HepG2 (cell line): ENCODE results near the gene MTX1. TPM values are rescaled to one million over a fixed set of nuclear protein-coding genes. Genes with fewer than 3 reads are reported as not detected.

Experiments
- ATAC-seq: fragments of 200-7000 bp; cut with Tn5 transposase; 3 replicates; pipeline ENCODE4 v1.9.1; 2020; ENCODE audit warnings: mild to moderate bottlenecking, moderate library complexity
- BruUV-seq: library from RNA; stranded (reverse); fragments of 400-500 nt; replicated peaks from 2 replicates; lab custom pipeline; 2021; lab: Mats Ljungman, UMichigan
- CTCF ChIA-PET: fragments of 300-600 bp; formaldehyde crosslinking; extraction: SDS; loops from one replicate; lab custom pipeline; 2021; ENCODE audit warnings: low total read pairs, inconsistent platforms, low intra/inter-chr PET ratio; lab: Yijun Ruan, JAX
- POLR2A ChIA-PET: fragments of 350-600 bp; sonication (Branson Sonifier 250); formaldehyde crosslinking; loops from one replicate; lab custom pipeline; 2020; ENCODE audit warnings: antibody characterized with exemption, inconsistent platforms; lab: Yijun Ruan, JAX
- DNase-seq: peaks from one replicate; pipeline ENCODE4 v3.0.0-alpha.2; 2015; ENCODE audit warnings: low spot score
- FAIRE-seq: peaks from 3 replicates; lab custom pipeline; 2011; peaks lifted over from hg19 to GRCh38; lab: Jason Lieb, UNC
- H2AFZ ChIP-seq: one replicate; pipeline ENCODE4 v1.6.1; 2011; ENCODE audit warnings: low read length, inconsistent platforms
- H3K27ac ChIP-seq: fragments of 300-600 bp; 3 replicates; pipeline ENCODE4 v1.8.0; 2011; ENCODE audit warnings: mixed run types, mild to moderate bottlenecking, mixed read lengths, low read length, inconsistent platforms; ENCODE audit not compliant: insufficient read depth; ENCODE audit errors: extremely low read length
- H3K27me3 ChIP-seq, 2 experiments: fragments of 200-600 bp in 1 of 2; 2 replicates in 1 of 2; 3 replicates in 1 of 2; pipeline versions ENCODE4 v1.6.0 to v1.8.0; 2011; ENCODE audit warnings: low read length in 2 of 2, mild to moderate bottlenecking in 2 of 2, moderate library complexity in 2 of 2, inconsistent platforms in 1 of 2; ENCODE audit not compliant: insufficient read depth in 2 of 2, control insufficient read depth in 1 of 2
- H3K36me3 ChIP-seq, 2 experiments: fragments of 200-600 bp in 1 of 2; replicated peaks in 1 of 2; 2 replicates in 1 of 2; 3 replicates in 1 of 2; pipeline versions ENCODE4 v1.5.1 to v1.8.0; 2011; ENCODE audit warnings: low read length in 2 of 2, inconsistent platforms in 1 of 2; ENCODE audit not compliant: insufficient read depth in 2 of 2, control insufficient read depth in 1 of 2
- H3K4me1 ChIP-seq: 2 replicates; pipeline ENCODE4 v1.5.1; 2012; ENCODE audit warnings: low read length, inconsistent platforms; ENCODE audit not compliant: insufficient read depth
- H3K4me2 ChIP-seq: 2 replicates; pipeline ENCODE4 v1.6.0; 2011; ENCODE audit warnings: low read depth, low read length, inconsistent platforms
- H3K4me3 ChIP-seq, 3 experiments: fragments of 200-600 bp in 1 of 3; sonication (generic), shearing (Covaris generic) in 1 of 3; replicated peaks in 1 of 3; 2 replicates each; pipeline ENCODE4 v1.5.1; 2011 to 2016; ENCODE audit warnings: low read length in 3 of 3, inconsistent platforms in 2 of 3, low read depth in 2 of 3, mild to moderate bottlenecking in 2 of 3, control low read depth in 1 of 3, mixed read lengths in 1 of 3; ENCODE audit not compliant: insufficient read depth in 1 of 3
- H3K79me2 ChIP-seq: one replicate; pipeline ENCODE4 v1.6.1; 2011; ENCODE audit warnings: low read length, inconsistent platforms; ENCODE audit not compliant: insufficient read depth
- H3K9ac ChIP-seq: 2 replicates; pipeline ENCODE4 v1.6.0; 2011; ENCODE audit warnings: mild to moderate bottlenecking, low read depth, low read length, inconsistent platforms; ENCODE audit not compliant: insufficient read depth
- H3K9me3 ChIP-seq: 2 replicates; pipeline ENCODE4 v1.5.1; 2012; ENCODE audit warnings: mild to moderate bottlenecking, low read length
- H4K20me1 ChIP-seq: 2 replicates; pipeline ENCODE4 v1.6.0; 2011; ENCODE audit warnings: inconsistent platforms, mild to moderate bottlenecking, low read length, moderate library complexity; ENCODE audit not compliant: insufficient read depth
- FOXC1 ChIP-seq: sonication (generic); formaldehyde crosslinking; IDR thresholded peaks from 2 replicates; pipeline ENCODE4 v1.8.0; 2022; ENCODE audit warnings: mild to moderate bottlenecking, missing genetic modification reagents, borderline replicate concordance
- GATAD1 ChIP-seq: IDR thresholded peaks from 2 replicates; pipeline ENCODE4 v1.6.1; 2016; ENCODE audit warnings: missing genetic modification reagents, missing compliant biosample characterization
- KDM2A ChIP-seq: sonication (generic); formaldehyde crosslinking; IDR thresholded peaks from 2 replicates; pipeline ENCODE4 v1.4.0; 2020; ENCODE audit warnings: low read depth, missing genetic modification reagents, borderline replicate concordance
- ZBTB7B ChIP-seq: sonication (generic); formaldehyde crosslinking; IDR thresholded peaks from 2 replicates; pipeline ENCODE4 v1.4.0; 2020; ENCODE audit warnings: missing genetic modification reagents
- ZNF225 ChIP-seq: sonication (generic); formaldehyde crosslinking; IDR thresholded peaks from 2 replicates; pipeline ENCODE4 v1.4.0; 2020; ENCODE audit warnings: mild to moderate bottlenecking, missing genetic modification reagents
- ZNF616 ChIP-seq: sonication (generic); formaldehyde crosslinking; IDR thresholded peaks from 2 replicates; pipeline ENCODE4 v1.5.0; 2020; ENCODE audit warnings: low read depth, mild to moderate bottlenecking, missing genetic modification reagents
- ZNF773 ChIP-seq: sonication (generic); formaldehyde crosslinking; IDR thresholded peaks from 2 replicates; pipeline ENCODE4 v1.4.0; 2020; ENCODE audit warnings: missing genetic modification reagents, borderline replicate concordance
- ZNF879 ChIP-seq: sonication (generic); formaldehyde crosslinking; IDR thresholded peaks from 2 replicates; pipeline ENCODE4 v1.8.1; 2023; ENCODE audit warnings: missing genetic modification reagents
- WGBS: methylation state at CpG from one replicate; pipeline ENCODE4 v1.1.6; 2017; ENCODE audit warnings: low lambda C conversion rate; 5-methylcytosine and 5-hydroxymethylcytosine counted together
- in situ Hi-C: cut with HindIII; loops from 2 replicates; pipeline ENCODE4 v1.10.0; 2017; ENCODE audit warnings: low pct_unique_long_range_greater_than_20kb; ENCODE audit not compliant: extremely low pct_ligation_motif_present
- intact Hi-C: fragments of 100-400 bp; cut with micrococcal nuclease; formaldehyde crosslinking; loops from one replicate; pipeline ENCODE4 v1.10.0; 2022; ENCODE audit not compliant: unreplicated experiment
- polyA plus RNA-seq, 8 experiments: library from polyadenylated mRNA; depleted of rRNA in 3 of 8; stranded (reverse) in 7 of 8; unstranded in 1 of 8; fragments of >200 nt; fragmentation: Illumina TruSeq in 4 of 8; extraction: Trizol in 4 of 8; gene quantifications; 2 replicates each; pipeline versions ENCODE4 v1.2.1 to v1.2.3, GENCODE V29; 2011 to 2016; ENCODE audit warnings: low read depth in 4 of 8, missing spikeins in 1 of 8, mixed read lengths in 1 of 8; ENCODE audit not compliant: insufficient read depth in 1 of 8
- total RNA-seq, 5 experiments: library from RNA; depleted of rRNA; stranded (reverse); fragments of >200 nt; fragmentation: Illumina TruSeq; extraction: Trizol; gene quantifications; 2 replicates each; pipeline ENCODE4 v1.2.3, GENCODE V29; 2016; ENCODE audit warnings: low read depth in 1 of 5
- TF ChIP-seq, protein P1 (sequence below): sonication (generic); formaldehyde crosslinking; IDR thresholded peaks from 2 replicates; pipeline ENCODE4 v1.4.0; 2020; ENCODE audit warnings: missing genetic modification reagents
- TF ChIP-seq, protein P2 (sequence below): sonication (generic); formaldehyde crosslinking; IDR thresholded peaks from 2 replicates; pipeline ENCODE4 v1.8.0; 2022; ENCODE audit warnings: mild to moderate bottlenecking, missing genetic modification reagents, moderate library complexity
- TF ChIP-seq, protein P3 (sequence below): sonication (generic); formaldehyde crosslinking; IDR thresholded peaks from 2 replicates; pipeline ENCODE4 v1.5.1; 2020; ENCODE audit warnings: mild to moderate bottlenecking, missing genetic modification reagents, borderline replicate concordance

MTX1 gene
- total and polyA plus RNA-seq, 2 of the 13 experiments (the other 11 are each of a cell fraction or from before 2014, with no cell fraction given): 64.5 to 72.6 TPM

DNA sequence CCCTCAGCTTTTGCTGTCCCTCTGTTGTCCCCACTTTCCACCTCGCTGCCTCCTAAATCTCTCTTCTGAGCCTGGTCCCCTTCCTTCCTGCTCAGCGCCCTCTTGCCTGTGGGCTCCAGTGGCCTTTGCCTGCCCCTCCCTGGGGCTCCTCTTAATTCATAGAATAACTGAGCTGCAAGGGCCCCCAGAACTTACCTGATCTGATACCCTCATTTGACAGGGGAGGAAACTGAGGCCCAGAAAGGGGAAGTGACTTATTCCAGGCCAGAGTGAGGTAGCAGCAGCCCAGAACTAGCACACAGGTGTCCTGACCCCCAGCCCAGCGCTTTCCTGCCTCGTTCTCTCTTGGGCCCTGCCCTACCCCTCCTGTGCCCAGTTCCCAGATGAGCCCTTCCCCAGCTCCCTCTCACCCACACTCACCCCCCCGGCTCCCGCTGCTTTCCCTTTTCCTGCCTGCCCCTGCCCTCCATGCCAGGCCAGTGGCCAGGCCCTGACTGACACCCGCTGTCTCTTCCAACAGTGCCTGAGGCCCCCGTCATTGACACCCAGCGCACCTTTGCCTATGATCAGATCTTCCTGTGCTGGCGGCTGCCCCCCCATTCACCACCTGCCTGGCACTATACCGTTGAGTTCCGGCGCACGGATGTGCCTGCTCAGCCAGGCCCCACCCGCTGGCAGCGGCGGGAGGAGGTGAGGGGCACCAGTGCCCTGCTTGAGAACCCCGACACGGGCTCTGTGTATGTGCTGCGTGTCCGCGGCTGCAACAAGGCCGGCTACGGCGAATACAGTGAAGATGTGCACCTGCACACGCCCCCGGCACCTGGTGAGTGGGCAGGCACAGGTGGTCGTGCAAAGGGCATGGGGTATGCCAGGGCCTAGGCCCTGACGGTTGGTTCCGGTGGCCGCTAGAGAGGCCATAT is 29.1 kb upstream of the MTX1 start:
- in situ Hi-C loops: no loop called here
- Histone ChIP-seq H3K4me1 (peaks cover 38% of the 10 kb centered on the region), H3K27me3 (peaks cover 3 to 24% of the 10 kb centered on the region in 2 experiments; a peak in 4 of 5 replicates), H3K79me2 (no peaks in the 10 kb centered on the region), H4K20me1 (no peaks in the 10 kb centered on the region), H3K36me3 (no peaks in the 10 kb centered on the region), H3K4me2 (peak overlapping the region; percentile 76), H3K4me3 (peak overlapping the region in 2 of 3 experiments; percentile 50 to 69; a peak in 4 of 6 replicates), H3K9me3 (no peaks in the 10 kb centered on the region), H3K9ac (peak overlapping the region; percentile 34; the same call in 1 of the 2 replicates), H2AFZ (no peak overlapping the region), H3K27ac (no peak overlapping the region)
- 82% methylated on average over 29 of the region's 31 CpGs for WGBS
- POLR2A ChIA-PET: interaction anchor here (1.2 to 1.3 kb wide), 2 partner anchors 14 to 30 kb away, joined by 3 to 5 read pairs; no protein-coding TSS in a partner anchor
- FAIRE-seq (no peak), ATAC-seq (peak; percentile 28; the same call in 2 of the 3 replicates), DNase-seq (no peak)
- CTCF ChIA-PET: no interaction called here
- BruUV-seq: no TSS peak
- intact Hi-C loops: no loop called here
- no peak for TF ChIP-seq ZBTB7B (CRISPR knock-in tag)
- 0 out of 2 replicates have a peak, but pooled peaks have one; percentile 13 for TF ChIP-seq FOXC1 (CRISPR knock-in tag)
- TF ChIP-seq KDM2A (CRISPR knock-in tag): no peak
- no peak for TF ChIP-seq GATAD1 (CRISPR knock-in tag)
- TF ChIP-seq, protein P1, sequence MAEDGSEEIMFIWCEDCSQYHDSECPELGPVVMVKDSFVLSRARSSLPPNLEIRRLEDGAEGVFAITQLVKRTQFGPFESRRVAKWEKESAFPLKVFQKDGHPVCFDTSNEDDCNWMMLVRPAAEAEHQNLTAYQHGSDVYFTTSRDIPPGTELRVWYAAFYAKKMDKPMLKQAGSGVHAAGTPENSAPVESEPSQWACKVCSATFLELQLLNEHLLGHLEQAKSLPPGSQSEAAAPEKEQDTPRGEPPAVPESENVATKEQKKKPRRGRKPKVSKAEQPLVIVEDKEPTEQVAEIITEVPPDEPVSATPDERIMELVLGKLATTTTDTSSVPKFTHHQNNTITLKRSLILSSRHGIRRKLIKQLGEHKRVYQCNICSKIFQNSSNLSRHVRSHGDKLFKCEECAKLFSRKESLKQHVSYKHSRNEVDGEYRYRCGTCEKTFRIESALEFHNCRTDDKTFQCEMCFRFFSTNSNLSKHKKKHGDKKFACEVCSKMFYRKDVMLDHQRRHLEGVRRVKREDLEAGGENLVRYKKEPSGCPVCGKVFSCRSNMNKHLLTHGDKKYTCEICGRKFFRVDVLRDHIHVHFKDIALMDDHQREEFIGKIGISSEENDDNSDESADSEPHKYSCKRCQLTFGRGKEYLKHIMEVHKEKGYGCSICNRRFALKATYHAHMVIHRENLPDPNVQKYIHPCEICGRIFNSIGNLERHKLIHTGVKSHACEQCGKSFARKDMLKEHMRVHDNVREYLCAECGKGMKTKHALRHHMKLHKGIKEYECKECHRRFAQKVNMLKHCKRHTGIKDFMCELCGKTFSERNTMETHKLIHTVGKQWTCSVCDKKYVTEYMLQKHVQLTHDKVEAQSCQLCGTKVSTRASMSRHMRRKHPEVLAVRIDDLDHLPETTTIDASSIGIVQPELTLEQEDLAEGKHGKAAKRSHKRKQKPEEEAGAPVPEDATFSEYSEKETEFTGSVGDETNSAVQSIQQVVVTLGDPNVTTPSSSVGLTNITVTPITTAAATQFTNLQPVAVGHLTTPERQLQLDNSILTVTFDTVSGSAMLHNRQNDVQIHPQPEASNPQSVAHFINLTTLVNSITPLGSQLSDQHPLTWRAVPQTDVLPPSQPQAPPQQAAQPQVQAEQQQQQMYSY (CRISPR knock-in tag): no peak
- TF ChIP-seq ZNF225 (CRISPR knock-in tag): 0 out of 2 replicates have a peak, but pooled peaks have one; percentile 3
- TF ChIP-seq, protein P2, sequence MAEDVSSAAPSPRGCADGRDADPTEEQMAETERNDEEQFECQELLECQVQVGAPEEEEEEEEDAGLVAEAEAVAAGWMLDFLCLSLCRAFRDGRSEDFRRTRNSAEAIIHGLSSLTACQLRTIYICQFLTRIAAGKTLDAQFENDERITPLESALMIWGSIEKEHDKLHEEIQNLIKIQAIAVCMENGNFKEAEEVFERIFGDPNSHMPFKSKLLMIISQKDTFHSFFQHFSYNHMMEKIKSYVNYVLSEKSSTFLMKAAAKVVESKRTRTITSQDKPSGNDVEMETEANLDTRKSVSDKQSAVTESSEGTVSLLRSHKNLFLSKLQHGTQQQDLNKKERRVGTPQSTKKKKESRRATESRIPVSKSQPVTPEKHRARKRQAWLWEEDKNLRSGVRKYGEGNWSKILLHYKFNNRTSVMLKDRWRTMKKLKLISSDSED (CRISPR knock-in tag): no peak
- TF ChIP-seq ZNF616 (CRISPR knock-in tag): no peak
- TF ChIP-seq ZNF773 (CRISPR knock-in tag): no peak
- TF ChIP-seq, protein P3, sequence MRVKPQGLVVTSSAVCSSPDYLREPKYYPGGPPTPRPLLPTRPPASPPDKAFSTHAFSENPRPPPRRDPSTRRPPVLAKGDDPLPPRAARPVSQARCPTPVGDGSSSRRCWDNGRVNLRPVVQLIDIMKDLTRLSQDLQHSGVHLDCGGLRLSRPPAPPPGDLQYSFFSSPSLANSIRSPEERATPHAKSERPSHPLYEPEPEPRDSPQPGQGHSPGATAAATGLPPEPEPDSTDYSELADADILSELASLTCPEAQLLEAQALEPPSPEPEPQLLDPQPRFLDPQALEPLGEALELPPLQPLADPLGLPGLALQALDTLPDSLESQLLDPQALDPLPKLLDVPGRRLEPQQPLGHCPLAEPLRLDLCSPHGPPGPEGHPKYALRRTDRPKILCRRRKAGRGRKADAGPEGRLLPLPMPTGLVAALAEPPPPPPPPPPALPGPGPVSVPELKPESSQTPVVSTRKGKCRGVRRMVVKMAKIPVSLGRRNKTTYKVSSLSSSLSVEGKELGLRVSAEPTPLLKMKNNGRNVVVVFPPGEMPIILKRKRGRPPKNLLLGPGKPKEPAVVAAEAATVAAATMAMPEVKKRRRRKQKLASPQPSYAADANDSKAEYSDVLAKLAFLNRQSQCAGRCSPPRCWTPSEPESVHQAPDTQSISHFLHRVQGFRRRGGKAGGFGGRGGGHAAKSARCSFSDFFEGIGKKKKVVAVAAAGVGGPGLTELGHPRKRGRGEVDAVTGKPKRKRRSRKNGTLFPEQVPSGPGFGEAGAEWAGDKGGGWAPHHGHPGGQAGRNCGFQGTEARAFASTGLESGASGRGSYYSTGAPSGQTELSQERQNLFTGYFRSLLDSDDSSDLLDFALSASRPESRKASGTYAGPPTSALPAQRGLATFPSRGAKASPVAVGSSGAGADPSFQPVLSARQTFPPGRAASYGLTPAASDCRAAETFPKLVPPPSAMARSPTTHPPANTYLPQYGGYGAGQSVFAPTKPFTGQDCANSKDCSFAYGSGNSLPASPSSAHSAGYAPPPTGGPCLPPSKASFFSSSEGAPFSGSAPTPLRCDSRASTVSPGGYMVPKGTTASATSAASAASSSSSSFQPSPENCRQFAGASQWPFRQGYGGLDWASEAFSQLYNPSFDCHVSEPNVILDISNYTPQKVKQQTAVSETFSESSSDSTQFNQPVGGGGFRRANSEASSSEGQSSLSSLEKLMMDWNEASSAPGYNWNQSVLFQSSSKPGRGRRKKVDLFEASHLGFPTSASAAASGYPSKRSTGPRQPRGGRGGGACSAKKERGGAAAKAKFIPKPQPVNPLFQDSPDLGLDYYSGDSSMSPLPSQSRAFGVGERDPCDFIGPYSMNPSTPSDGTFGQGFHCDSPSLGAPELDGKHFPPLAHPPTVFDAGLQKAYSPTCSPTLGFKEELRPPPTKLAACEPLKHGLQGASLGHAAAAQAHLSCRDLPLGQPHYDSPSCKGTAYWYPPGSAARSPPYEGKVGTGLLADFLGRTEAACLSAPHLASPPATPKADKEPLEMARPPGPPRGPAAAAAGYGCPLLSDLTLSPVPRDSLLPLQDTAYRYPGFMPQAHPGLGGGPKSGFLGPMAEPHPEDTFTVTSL (CRISPR knock-in tag): 0 out of 2 replicates have a peak, but pooled peaks have one; percentile 40
- TF ChIP-seq ZNF879 (CRISPR knock-in tag): no peak
